SK-N-SH treated with all-trans-retinoic acid at 6 μM for 48 hours (cell line): ENCODE results near the gene IL7R.

Source experiments
- ATAC-seq: fragments of 200-7000 bp; cut with Tn5 transposase; 3 replicates; pipeline ENCODE4 v1.9.1; 2020; ENCODE audit warnings: mild to moderate bottlenecking, moderate library complexity
- ARNTL ChIP-seq: fragments of 450-650 bp; formaldehyde crosslinking; IDR thresholded peaks from 2 replicates; pipeline ENCODE4 v1.5.0; 2020; ENCODE audit warnings: low read depth, mild to moderate bottlenecking, moderate library complexity, borderline replicate concordance
- BACH2 ChIP-seq: fragments of 250-450 bp; sonication (Bioruptor Pico); IDR thresholded peaks from 2 replicates; pipeline ENCODE4 v1.9.0; 2021; ENCODE audit warnings: mild to moderate bottlenecking, borderline replicate concordance
- CREB5 ChIP-seq: fragments of 250-450 bp; sonication (Bioruptor Pico); IDR thresholded peaks from 2 replicates; pipeline ENCODE4 v1.5.1; 2020; ENCODE audit warnings: low read depth, mild to moderate bottlenecking, moderate library complexity
- CSDC2 ChIP-seq: fragments of 250-450 bp; sonication (Bioruptor Pico); IDR thresholded peaks from 2 replicates; pipeline ENCODE4 v1.5.0; 2020; ENCODE audit warnings: mild to moderate bottlenecking, moderate library complexity
- ESRRG ChIP-seq: fragments of 250-450 bp; sonication (Bioruptor Pico); IDR thresholded peaks from 2 replicates; pipeline ENCODE4 v1.6.1; 2021; ENCODE audit warnings: mild to moderate bottlenecking
- GLIS3 ChIP-seq: fragments of 250-450 bp; sonication (Bioruptor Pico); IDR thresholded peaks from 2 replicates; pipeline ENCODE4 v1.5.0; 2020; ENCODE audit warnings: mild to moderate bottlenecking, moderate library complexity
- ISL1 ChIP-seq: fragments of 250-450 bp; sonication (Bioruptor Pico); IDR thresholded peaks from 2 replicates; pipeline ENCODE4 v2.1.2; 2022; ENCODE audit warnings: mild to moderate bottlenecking, moderate library complexity
- OSR1 ChIP-seq: fragments of 250-450 bp; sonication (Bioruptor Pico); IDR thresholded peaks from 2 replicates; pipeline ENCODE4 v1.8.0; 2022; ENCODE audit warnings: moderate library complexity, mild to moderate bottlenecking, inconsistent platforms
- PATZ1 ChIP-seq: fragments of 250-450 bp; sonication (Bioruptor Pico); IDR thresholded peaks from 2 replicates; pipeline ENCODE4 v1.8.0; 2020; ENCODE audit warnings: mild to moderate bottlenecking, moderate library complexity, borderline replicate concordance
- PPARA ChIP-seq: fragments of 250-450 bp; sonication (Bioruptor Pico); IDR thresholded peaks from 2 replicates; pipeline ENCODE4 v1.5.0; 2020; ENCODE audit warnings: mild to moderate bottlenecking, borderline replicate concordance
- SNAI2 ChIP-seq: fragments of 250-450 bp; sonication (Bioruptor Pico); IDR thresholded peaks from 2 replicates; pipeline ENCODE4 v1.5.0; 2020; ENCODE audit warnings: mild to moderate bottlenecking, moderate library complexity
- TCF4 ChIP-seq: fragments of 250-450 bp; sonication (Bioruptor Pico); IDR thresholded peaks from 2 replicates; pipeline ENCODE4 v1.8.0; 2021; ENCODE audit warnings: mild to moderate bottlenecking, moderate library complexity, borderline replicate concordance
- TOX ChIP-seq: fragments of 250-450 bp; sonication (Bioruptor Pico); IDR thresholded peaks from 2 replicates; pipeline ENCODE4 v1.8.0; 2021; ENCODE audit warnings: mild to moderate bottlenecking, moderate library complexity, borderline replicate concordance
- TSHZ2 ChIP-seq: fragments of 250-450 bp; sonication (Bioruptor Pico); IDR thresholded peaks from 2 replicates; pipeline ENCODE4 v1.5.0; 2020; ENCODE audit warnings: mild to moderate bottlenecking, moderate library complexity
- ZC3H10 ChIP-seq: fragments of 250-450 bp; sonication (Bioruptor Pico); IDR thresholded peaks from 2 replicates; pipeline ENCODE4 v1.5.1; 2021; ENCODE audit warnings: mild to moderate bottlenecking, moderate library complexity
- ZFP3 ChIP-seq: fragments of 250-450 bp; sonication (Bioruptor Pico); IDR thresholded peaks from 2 replicates; pipeline ENCODE4 v1.5.0; 2020; ENCODE audit warnings: mild to moderate bottlenecking, moderate library complexity
- ZFP30 ChIP-seq: fragments of 450-650 bp; formaldehyde crosslinking; IDR thresholded peaks from 2 replicates; pipeline ENCODE4 v1.5.0; 2022; ENCODE audit warnings: mild to moderate bottlenecking, moderate library complexity
- ZNF565 ChIP-seq: fragments of 450-650 bp; formaldehyde crosslinking; conservative IDR thresholded peaks from 2 replicates; pipeline ENCODE4 v1.5.0; 2020; ENCODE audit warnings: low read depth, mild to moderate bottlenecking, moderate library complexity
- ZNF70 ChIP-seq: fragments of 450-650 bp; formaldehyde crosslinking; IDR thresholded peaks from 2 replicates; pipeline ENCODE4 v1.5.0; 2020; ENCODE audit warnings: mild to moderate bottlenecking, moderate library complexity
- ZNF8 ChIP-seq: fragments of 450-650 bp; formaldehyde crosslinking; IDR thresholded peaks from 2 replicates; pipeline ENCODE4 v1.5.0; 2020; ENCODE audit warnings: mild to moderate bottlenecking, moderate library complexity
- TF ChIP-seq, protein P1 (sequence below): fragments of 250-450 bp; sonication (Bioruptor Pico); IDR thresholded peaks from 2 replicates; pipeline ENCODE4 v1.5.1; 2021; ENCODE audit warnings: mild to moderate bottlenecking, moderate library complexity
- TF ChIP-seq, protein P2 (sequence below): fragments of 250-450 bp; sonication (Bioruptor Pico); IDR thresholded peaks from 2 replicates; pipeline ENCODE4 v1.8.0; 2021; ENCODE audit warnings: low read depth, mild to moderate bottlenecking, moderate library complexity, borderline replicate concordance

Gene IL7R

DNA sequence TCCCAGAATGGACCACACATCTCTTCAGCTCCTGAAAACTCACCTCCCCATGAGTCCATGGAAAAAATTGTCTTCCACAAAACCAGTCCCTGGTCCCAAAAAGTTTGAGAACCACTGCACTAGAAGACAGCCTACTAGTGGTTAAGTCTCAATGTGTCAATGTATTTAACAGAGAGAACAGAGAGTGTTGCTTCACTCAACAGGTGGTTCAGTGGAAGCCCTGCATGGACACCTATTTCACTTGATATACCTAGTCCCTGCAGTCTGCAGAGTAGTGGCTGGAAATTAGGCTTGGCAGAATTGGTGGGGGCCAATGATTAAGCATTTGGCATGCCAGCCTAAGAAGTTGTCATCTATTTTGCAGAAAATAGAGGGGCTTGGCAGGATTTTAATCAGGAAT, 23.0 kb downstream of the IL7R start:
- ATAC-seq, result no peak
- TF ChIP-seq ESRRG (CRISPR knock-in tag), result no peak
- TF ChIP-seq, protein P1, sequence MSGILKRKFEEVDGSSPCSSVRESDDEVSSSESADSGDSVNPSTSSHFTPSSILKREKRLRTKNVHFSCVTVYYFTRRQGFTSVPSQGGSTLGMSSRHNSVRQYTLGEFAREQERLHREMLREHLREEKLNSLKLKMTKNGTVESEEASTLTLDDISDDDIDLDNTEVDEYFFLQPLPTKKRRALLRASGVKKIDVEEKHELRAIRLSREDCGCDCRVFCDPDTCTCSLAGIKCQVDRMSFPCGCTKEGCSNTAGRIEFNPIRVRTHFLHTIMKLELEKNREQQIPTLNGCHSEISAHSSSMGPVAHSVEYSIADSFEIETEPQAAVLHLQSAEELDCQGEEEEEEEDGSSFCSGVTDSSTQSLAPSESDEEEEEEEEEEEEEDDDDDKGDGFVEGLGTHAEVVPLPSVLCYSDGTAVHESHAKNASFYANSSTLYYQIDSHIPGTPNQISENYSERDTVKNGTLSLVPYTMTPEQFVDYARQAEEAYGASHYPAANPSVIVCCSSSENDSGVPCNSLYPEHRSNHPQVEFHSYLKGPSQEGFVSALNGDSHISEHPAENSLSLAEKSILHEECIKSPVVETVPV (CRISPR knock-in tag), result no peak
- no peak for TF ChIP-seq ZFP3 (CRISPR knock-in tag)
- no peak for TF ChIP-seq CREB5 (CRISPR knock-in tag)
- no peak for TF ChIP-seq CSDC2 (CRISPR knock-in tag)
- no peak for TF ChIP-seq GLIS3 (CRISPR knock-in tag)
- TF ChIP-seq BACH2 (CRISPR knock-in tag), result no peak
- TF ChIP-seq SNAI2, result no peak
- TF ChIP-seq ZNF70 (CRISPR knock-in tag), result no peak
- no peak for TF ChIP-seq OSR1 (CRISPR knock-in tag)
- TF ChIP-seq, protein P2, sequence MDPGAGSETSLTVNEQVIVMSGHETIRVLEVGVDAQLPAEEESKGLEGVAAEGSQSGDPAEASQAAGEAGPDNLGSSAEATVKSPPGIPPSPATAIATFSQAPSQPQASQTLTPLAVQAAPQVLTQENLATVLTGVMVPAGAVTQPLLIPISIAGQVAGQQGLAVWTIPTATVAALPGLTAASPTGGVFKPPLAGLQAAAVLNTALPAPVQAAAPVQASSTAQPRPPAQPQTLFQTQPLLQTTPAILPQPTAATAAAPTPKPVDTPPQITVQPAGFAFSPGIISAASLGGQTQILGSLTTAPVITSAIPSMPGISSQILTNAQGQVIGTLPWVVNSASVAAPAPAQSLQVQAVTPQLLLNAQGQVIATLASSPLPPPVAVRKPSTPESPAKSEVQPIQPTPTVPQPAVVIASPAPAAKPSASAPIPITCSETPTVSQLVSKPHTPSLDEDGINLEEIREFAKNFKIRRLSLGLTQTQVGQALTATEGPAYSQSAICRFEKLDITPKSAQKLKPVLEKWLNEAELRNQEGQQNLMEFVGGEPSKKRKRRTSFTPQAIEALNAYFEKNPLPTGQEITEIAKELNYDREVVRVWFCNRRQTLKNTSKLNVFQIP (CRISPR knock-in tag), result no peak
- no peak for TF ChIP-seq TOX (CRISPR knock-in tag)
- no peak for TF ChIP-seq TSHZ2 (CRISPR knock-in tag)
- no peak for TF ChIP-seq ARNTL (CRISPR knock-in tag)
- TF ChIP-seq ZNF8 (CRISPR knock-in tag), result no peak
- TF ChIP-seq ISL1 (CRISPR knock-in tag), result no peak
- TF ChIP-seq ZFP30 (CRISPR knock-in tag), result no peak
- no peak for TF ChIP-seq TCF4 (CRISPR knock-in tag)
- TF ChIP-seq ZNF565, result no peak
- TF ChIP-seq ZC3H10, result no peak

GRCh38 chr5:35880156-35880555, 23.5 kb downstream of the IL7R start:
- no peak for ATAC-seq
- TF ChIP-seq SNAI2 (no peak), ZNF8 (CRISPR knock-in tag) (no peak), ARNTL (CRISPR knock-in tag) (no peak), CREB5 (CRISPR knock-in tag) (no peak), TSHZ2 (CRISPR knock-in tag) (no peak), ZFP30 (CRISPR knock-in tag) (no peak), ZNF70 (CRISPR knock-in tag) (no peak), ESRRG (CRISPR knock-in tag) (no peak), ZNF565 (no peak), PATZ1 (CRISPR knock-in tag) (no peak), CSDC2 (CRISPR knock-in tag) (no peak), PPARA (no peak)
- TF ChIP-seq, all 23 proteins: peak for 0
